ENCODE measurements around the gene VWA8.
A peak's percentile ranks its signal among the peaks of the same experiment; 100 is the strongest.

The VWA8 gene

GRCh38 chr13:41919031-41919740 lies 41.7 kb downstream of the VWA8 start:
- Histone ChIP-seq H3K27ac (ENCODE audit: insufficient read depth in 1 of 2, low read depth in 1 of 2, low read length in 2 of 2, poor library complexity in 1 of 2, severe bottlenecking in 2 of 2) (no peak overlapping the region), H3K9me3 (ENCODE audit: control extremely low read depth in 1 of 5, control insufficient read depth in 4 of 5, insufficient read depth in 2 of 5, low read depth in 1 of 5, low read length in 4 of 5) (peaks cover 0 to 10% (median 5%) of the 10 kb centered on the region in 5 experiments), H3K4me3 (ENCODE audit: control insufficient read depth in 1 of 7, extremely low read depth in 1 of 7, insufficient read depth in 4 of 7, low read depth in 2 of 7, low read length in 6 of 7) (no peak overlapping the region), H3K4me1 (ENCODE audit: control extremely low read depth in 1 of 4, control insufficient read depth in 4 of 4, insufficient read depth in 4 of 4, low read length in 3 of 4) (peaks cover 3 to 22% (median 7%) of the 10 kb centered on the region in 4 experiments), H3K27me3 (replicated peaks in 2 of 5; ENCODE audit: control insufficient read depth in 4 of 5, insufficient read depth in 5 of 5, low read length in 4 of 5) (no peaks in the 10 kb centered on the region), H3K36me3 (ENCODE audit: control insufficient read depth in 4 of 4, insufficient read depth in 4 of 4, low read length in 3 of 4) (peaks cover 0 to 5% (median 0%) of the 10 kb centered on the region in 4 experiments)
- ChIA-PET POLR2A (no interaction called here), CTCF (interaction anchor here (1.2 to 1.3 kb wide), 2 partner anchors 21 to 252 kb away, joined by 3 to 4 read pairs; no protein-coding TSS in a partner anchor)
- 94% methylated on average over 2 of the region's 3 CpGs for WGBS (ENCODE audit: insufficient coverage)
- DNase-seq: no peak

GRCh38 chr13:41917641-41918040 lies 43.3 kb downstream of the VWA8 start:
- Histone ChIP-seq H3K27ac (ENCODE audit: insufficient read depth in 1 of 2, low read depth in 1 of 2, low read length in 2 of 2, poor library complexity in 1 of 2, severe bottlenecking in 2 of 2) (no peak overlapping the region), H3K27me3 (replicated peaks in 2 of 5; ENCODE audit: control insufficient read depth in 4 of 5, insufficient read depth in 5 of 5, low read length in 4 of 5) (no peaks in the 10 kb centered on the region), H3K4me1 (ENCODE audit: control extremely low read depth in 1 of 4, control insufficient read depth in 4 of 4, insufficient read depth in 4 of 4, low read length in 3 of 4) (peaks cover 3 to 22% (median 7%) of the 10 kb centered on the region in 4 experiments), H3K4me3 (ENCODE audit: control insufficient read depth in 1 of 7, extremely low read depth in 1 of 7, insufficient read depth in 4 of 7, low read depth in 2 of 7, low read length in 6 of 7) (no peak overlapping the region), H3K9me3 (ENCODE audit: control extremely low read depth in 1 of 5, control insufficient read depth in 4 of 5, insufficient read depth in 2 of 5, low read depth in 1 of 5, low read length in 4 of 5) (no peaks in the 10 kb centered on the region), H3K36me3 (ENCODE audit: control insufficient read depth in 4 of 4, insufficient read depth in 4 of 4, low read length in 3 of 4) (no peaks in the 10 kb centered on the region)
- peak in 2 of 3 donors; percentile 30 to 41 for DNase-seq
- CTCF ChIA-PET: no interaction called here
- POLR2A ChIA-PET: interaction anchor here (0.5 kb wide), 1 partner anchor 91 kb away, joined by 3 read pairs; no protein-coding TSS in a partner anchor
- WGBS (ENCODE audit: insufficient coverage): no CpG with 5 or more reads among the region's 1 CpG

GRCh38 chr13:41916173-41916954 lies 44.5 kb downstream of the VWA8 start:
- CTCF ChIA-PET: interaction anchor here (1.1 kb wide), 1 partner anchor 17 kb away, joined by 3 read pairs; no protein-coding TSS in a partner anchor
- H3K36me3 ChIP-seq (ENCODE audit: control insufficient read depth in 4 of 4, insufficient read depth in 4 of 4, low read length in 3 of 4): no peaks in the 10 kb centered on the region
- POLR2A ChIA-PET: no interaction called here
- 60% methylated on average over 2 of the region's 5 CpGs for WGBS (ENCODE audit: insufficient coverage)
- H3K9me3 ChIP-seq (ENCODE audit: control extremely low read depth in 1 of 5, control insufficient read depth in 4 of 5, insufficient read depth in 2 of 5, low read depth in 1 of 5, low read length in 4 of 5): no peaks in the 10 kb centered on the region
- peak overlapping the region in 5 of 7 experiments; percentile 7 to 59 (median 15) for H3K4me3 ChIP-seq (ENCODE audit: control insufficient read depth in 1 of 7, extremely low read depth in 1 of 7, insufficient read depth in 4 of 7, low read depth in 2 of 7, low read length in 6 of 7)
- peak; percentile 32 to 91 (median 84) for DNase-seq
- no peaks in the 10 kb centered on the region for H3K27me3 ChIP-seq (replicated peaks in 2 of 5; ENCODE audit: control insufficient read depth in 4 of 5, insufficient read depth in 5 of 5, low read length in 4 of 5)
- H3K4me1 ChIP-seq (ENCODE audit: control extremely low read depth in 1 of 4, control insufficient read depth in 4 of 4, insufficient read depth in 4 of 4, low read length in 3 of 4): peaks cover 3 to 22% (median 7%) of the 10 kb centered on the region in 4 experiments
- peak overlapping the region in 1 of 2 experiments; percentile 62 for H3K27ac ChIP-seq (ENCODE audit: insufficient read depth in 1 of 2, low read depth in 1 of 2, low read length in 2 of 2, poor library complexity in 1 of 2, severe bottlenecking in 2 of 2)

- POLR2A ChIA-PET: no interaction called here
- H3K27me3 ChIP-seq (replicated peaks in 2 of 5; ENCODE audit: control insufficient read depth in 4 of 5, insufficient read depth in 5 of 5, low read length in 4 of 5): no peaks in the 10 kb centered on the region
- no peak overlapping the region for H3K27ac ChIP-seq (ENCODE audit: insufficient read depth in 1 of 2, low read depth in 1 of 2, low read length in 2 of 2, poor library complexity in 1 of 2, severe bottlenecking in 2 of 2)
- H3K4me3 ChIP-seq (ENCODE audit: control insufficient read depth in 1 of 7, extremely low read depth in 1 of 7, insufficient read depth in 4 of 7, low read depth in 2 of 7, low read length in 6 of 7): no peak overlapping the region
- CTCF ChIA-PET: interaction anchor here (1.1 kb wide), 1 partner anchor 18 kb away, joined by 3 read pairs; no protein-coding TSS in a partner anchor
- no peak for DNase-seq
- no peaks in the 10 kb centered on the region for H3K9me3 ChIP-seq (ENCODE audit: control extremely low read depth in 1 of 5, control insufficient read depth in 4 of 5, insufficient read depth in 2 of 5, low read depth in 1 of 5, low read length in 4 of 5)
- peaks cover 3 to 22% (median 7%) of the 10 kb centered on the region in 4 experiments for H3K4me1 ChIP-seq (ENCODE audit: control extremely low read depth in 1 of 4, control insufficient read depth in 4 of 4, insufficient read depth in 4 of 4, low read length in 3 of 4)
- H3K36me3 ChIP-seq (ENCODE audit: control insufficient read depth in 4 of 4, insufficient read depth in 4 of 4, low read length in 3 of 4): no peaks in the 10 kb centered on the region
These were observed 45.8 kb downstream of the VWA8 start for GRCh38 chr13:41915081-41915480.

- DNase-seq: no peak
- ChIA-PET POLR2A (no interaction called here), CTCF (no interaction called here)
- H3K4me1 ChIP-seq (ENCODE audit: control extremely low read depth in 1 of 4, control insufficient read depth in 4 of 4, insufficient read depth in 4 of 4, low read length in 3 of 4): peaks cover 3 to 22% (median 7%) of the 10 kb centered on the region in 4 experiments
- no peak overlapping the region for H3K27ac ChIP-seq (ENCODE audit: insufficient read depth in 1 of 2, low read depth in 1 of 2, low read length in 2 of 2, poor library complexity in 1 of 2, severe bottlenecking in 2 of 2)
- peaks cover 0 to under 1% (median under 1%) of the 10 kb centered on the region in 4 experiments for H3K36me3 ChIP-seq (ENCODE audit: control insufficient read depth in 4 of 4, insufficient read depth in 4 of 4, low read length in 3 of 4)
- H3K4me3 ChIP-seq (ENCODE audit: control insufficient read depth in 1 of 7, extremely low read depth in 1 of 7, insufficient read depth in 4 of 7, low read depth in 2 of 7, low read length in 6 of 7): no peak overlapping the region
- no peaks in the 10 kb centered on the region for H3K27me3 ChIP-seq (replicated peaks in 2 of 5; ENCODE audit: control insufficient read depth in 4 of 5, insufficient read depth in 5 of 5, low read length in 4 of 5)
- no peaks in the 10 kb centered on the region for H3K9me3 ChIP-seq (ENCODE audit: control extremely low read depth in 1 of 5, control insufficient read depth in 4 of 5, insufficient read depth in 2 of 5, low read depth in 1 of 5, low read length in 4 of 5)
These were observed 46.4 kb downstream of the VWA8 start for GRCh38 chr13:41914552-41914951.

GRCh38 chr13:41909506-41909905 lies 51.4 kb downstream of the VWA8 start:
- DNase-seq: no peak
- no peaks in the 10 kb centered on the region for H3K4me1 ChIP-seq (ENCODE audit: control extremely low read depth in 1 of 4, control insufficient read depth in 4 of 4, insufficient read depth in 4 of 4, low read length in 3 of 4)
- peaks cover 2 to 10% (median 4%) of the 10 kb centered on the region in 4 experiments for H3K36me3 ChIP-seq (ENCODE audit: control insufficient read depth in 4 of 4, insufficient read depth in 4 of 4, low read length in 3 of 4)
- H3K9me3 ChIP-seq (ENCODE audit: control extremely low read depth in 1 of 5, control insufficient read depth in 4 of 5, insufficient read depth in 2 of 5, low read depth in 1 of 5, low read length in 4 of 5): no peaks in the 10 kb centered on the region
- no peak overlapping the region for H3K4me3 ChIP-seq (ENCODE audit: control insufficient read depth in 1 of 7, extremely low read depth in 1 of 7, insufficient read depth in 4 of 7, low read depth in 2 of 7, low read length in 6 of 7)
- no peaks in the 10 kb centered on the region for H3K27me3 ChIP-seq (replicated peaks in 2 of 5; ENCODE audit: control insufficient read depth in 4 of 5, insufficient read depth in 5 of 5, low read length in 4 of 5)
- POLR2A ChIA-PET: no interaction called here
- CTCF ChIA-PET: interaction anchor here (1.7 kb wide), 1 partner anchor 12 kb away, joined by 6 read pairs; no protein-coding TSS in a partner anchor
- WGBS (ENCODE audit: insufficient coverage): no CpG with 5 or more reads among the region's 2 CpGs
- H3K27ac ChIP-seq (ENCODE audit: insufficient read depth in 1 of 2, low read depth in 1 of 2, low read length in 2 of 2, poor library complexity in 1 of 2, severe bottlenecking in 2 of 2): no peak overlapping the region

All from common myeloid progenitor, CD34-positive (primary cell).